A673 (cell line): Measurements from ENCODE around the gene CDC73.

ENCODE experiments used
- CTCF ChIP-seq: fragments of 300-800, 200-600 bp; sonication (generic); conservative IDR thresholded peaks from 2 replicates; pipeline ENCODE4 v1.5.1; 2017; ENCODE audit warnings: low read depth, mild to moderate bottlenecking, antibody characterized with exemption, low read length, moderate library complexity, mixed read lengths
- EZH2 ChIP-seq: fragments of 200-600 bp; sonication (generic); IDR thresholded peaks from 2 replicates; pipeline ENCODE4 v1.6.1; 2017; ENCODE audit warnings: borderline replicate concordance, low read depth, mild to moderate bottlenecking, mixed read lengths, antibody characterized with exemption, low read length; ENCODE audit not compliant: poor library complexity, severe bottlenecking

DNA sequence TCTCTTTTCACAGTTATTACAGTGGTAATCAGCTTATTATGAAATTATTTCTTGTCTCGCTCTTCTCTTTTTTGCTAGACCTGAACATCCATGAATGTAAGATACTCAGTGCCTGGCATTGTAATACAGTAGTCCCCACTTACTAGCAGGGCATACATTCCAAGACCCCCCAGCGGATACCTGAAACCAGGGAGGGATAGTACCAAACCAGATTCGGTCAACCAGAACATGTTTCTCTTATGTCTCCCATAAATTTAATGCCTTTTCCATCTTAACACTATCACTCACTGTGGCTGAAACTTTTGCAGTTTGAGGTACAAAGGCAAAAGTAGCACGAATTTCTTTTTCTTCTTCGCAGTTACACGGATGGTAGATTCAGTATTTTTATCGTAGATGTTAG, 89.2 kb downstream of the CDC73 start:
- no peak for TF ChIP-seq CTCF
- no peak for TF ChIP-seq EZH2
